Liver (tissue), 3 donors: ENCODE data around the gene TMPRSS13.

Source experiments
- ATF3 ChIP-seq: IDR thresholded peaks from 2 replicates; pipeline ENCODE4 v1.6.1; 2016; ENCODE audit warnings: antibody characterized with exemption
- CTCF ChIP-seq: fragments of 150-350 bp; IDR thresholded peaks from 2 replicates; pipeline ENCODE4 v1.5.1; 2017; ENCODE audit warnings: improper control_type of control experiment, low read depth, low read length; ENCODE audit not compliant: missing input control
- EGR1 ChIP-seq, 2 donors: IDR thresholded peaks; 2 replicates each; pipeline ENCODE4 v1.6.1; 2016 to 2018; ENCODE audit warnings: antibody characterized with exemption in 2 of 2, low read depth in 2 of 2
- GABPA ChIP-seq, 2 donors: IDR thresholded peaks in 1 of 2; conservative IDR thresholded peaks in 1 of 2; 2 replicates each; pipeline ENCODE4 v1.6.1; 2016; ENCODE audit warnings: antibody characterized with exemption in 2 of 2, mild to moderate bottlenecking in 1 of 2, moderate library complexity in 1 of 2
- HNF4G ChIP-seq: IDR thresholded peaks from 2 replicates; pipeline ENCODE4 v1.6.1; 2016; ENCODE audit warnings: antibody characterized with exemption
- MAX ChIP-seq: IDR thresholded peaks from 2 replicates; pipeline ENCODE4 v1.6.1; 2016; ENCODE audit warnings: antibody characterized with exemption
- NR2F2 ChIP-seq: IDR thresholded peaks from 2 replicates; pipeline ENCODE4 v1.6.1; 2016; ENCODE audit warnings: antibody characterized with exemption
- RAD21 ChIP-seq, 2 donors: IDR thresholded peaks; 2 replicates each; pipeline ENCODE4 v1.6.1; 2016; ENCODE audit warnings: antibody characterized with exemption in 2 of 2, mild to moderate bottlenecking in 2 of 2
- REST ChIP-seq: IDR thresholded peaks from 2 replicates; pipeline ENCODE4 v1.6.1; 2016; ENCODE audit warnings: antibody characterized with exemption, mild to moderate bottlenecking
- RXRA ChIP-seq, 2 donors: IDR thresholded peaks; 2 replicates each; pipeline ENCODE4 v1.6.1; 2017 to 2018; ENCODE audit warnings: antibody characterized with exemption in 2 of 2, mild to moderate bottlenecking in 1 of 2
- SP1 ChIP-seq: IDR thresholded peaks from 2 replicates; pipeline ENCODE4 v1.6.1; 2018; ENCODE audit warnings: antibody characterized with exemption, mild to moderate bottlenecking
- TAF1 ChIP-seq: conservative IDR thresholded peaks from 2 replicates; pipeline ENCODE4 v1.6.1; 2016; ENCODE audit warnings: antibody characterized with exemption, mild to moderate bottlenecking
- ZBTB33 ChIP-seq: IDR thresholded peaks from 2 replicates; pipeline ENCODE4 v1.6.1; 2016; ENCODE audit warnings: antibody characterized with exemption
- donor health status: healthy.
- donor health status: healthy.

- TF ChIP-seq HNF4G (no peak), CTCF (no peak), ZBTB33 (no peak), SP1 (no peak), RAD21 (IDR thresholded peaks at IDR 0.05) (no peak), TAF1 (no peak), ATF3 (no peak), NR2F2 (no peak), EGR1 (IDR thresholded peaks at IDR 0.05; ENCODE audit: low read depth in 2 of 2) (no peak), GABPA (IDR thresholded peaks at IDR 0.05 in 1 of 2, conservative IDR thresholded peaks at IDR 0.05 in 1 of 2) (no peak), MAX (no peak), REST (no peak), RXRA (IDR thresholded peaks at IDR 0.05) (no peak)
Observed at GRCh38 chr11:117887431-117888138, 41.6 kb downstream of the TMPRSS13 start.
